Prostate gland (tissue), 2 donors: ENCODE data around the gene BICC1.

ENCODE experiments used
- POLR2A ChIP-seq: fragments of 450-650 bp; IDR thresholded peaks from one replicate; pipeline ENCODE4 v1.6.1; 2016; ENCODE audit warnings: antibody characterized with exemption, mild to moderate bottlenecking
- POLR2AphosphoS5 ChIP-seq: sonication (generic); formaldehyde crosslinking; IDR thresholded peaks from one replicate; pipeline ENCODE4 v1.6.1; 2017; ENCODE audit warnings: antibody characterized with exemption
- TF ChIP-seq, protein P1 (sequence below), 4 experiments: fragments of 200-600 bp in 2 of 4; fragments of 450-650 bp in 2 of 4; sonication (generic) in 2 of 4; IDR thresholded peaks; 1 replicate in 3 of 4; 2 replicates in 1 of 4; pipeline ENCODE4 v1.5.1; 2016 to 2019; ENCODE audit warnings: antibody characterized with exemption in 4 of 4, mild to moderate bottlenecking in 2 of 4, moderate library complexity in 2 of 4

DNA sequence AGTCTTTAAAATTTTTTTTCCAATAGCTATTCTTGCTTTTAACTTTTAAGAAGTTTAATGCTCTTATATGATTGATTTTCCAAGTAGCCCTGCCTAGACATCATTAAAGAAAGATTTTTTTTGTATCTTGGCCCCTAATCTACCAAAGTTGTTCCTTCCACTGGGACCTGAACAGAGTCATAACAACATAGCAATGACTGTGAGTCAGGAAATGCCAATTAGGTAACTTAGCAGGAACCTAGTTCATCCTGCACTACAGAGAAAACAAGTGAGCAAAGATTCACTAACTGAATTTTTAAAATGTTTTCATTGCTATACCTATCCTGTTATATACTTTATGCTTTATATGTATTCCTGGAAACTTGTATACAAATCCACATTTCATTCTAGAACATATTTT lies 284.7 kb downstream of the BICC1 start:
- TF ChIP-seq, protein P1, sequence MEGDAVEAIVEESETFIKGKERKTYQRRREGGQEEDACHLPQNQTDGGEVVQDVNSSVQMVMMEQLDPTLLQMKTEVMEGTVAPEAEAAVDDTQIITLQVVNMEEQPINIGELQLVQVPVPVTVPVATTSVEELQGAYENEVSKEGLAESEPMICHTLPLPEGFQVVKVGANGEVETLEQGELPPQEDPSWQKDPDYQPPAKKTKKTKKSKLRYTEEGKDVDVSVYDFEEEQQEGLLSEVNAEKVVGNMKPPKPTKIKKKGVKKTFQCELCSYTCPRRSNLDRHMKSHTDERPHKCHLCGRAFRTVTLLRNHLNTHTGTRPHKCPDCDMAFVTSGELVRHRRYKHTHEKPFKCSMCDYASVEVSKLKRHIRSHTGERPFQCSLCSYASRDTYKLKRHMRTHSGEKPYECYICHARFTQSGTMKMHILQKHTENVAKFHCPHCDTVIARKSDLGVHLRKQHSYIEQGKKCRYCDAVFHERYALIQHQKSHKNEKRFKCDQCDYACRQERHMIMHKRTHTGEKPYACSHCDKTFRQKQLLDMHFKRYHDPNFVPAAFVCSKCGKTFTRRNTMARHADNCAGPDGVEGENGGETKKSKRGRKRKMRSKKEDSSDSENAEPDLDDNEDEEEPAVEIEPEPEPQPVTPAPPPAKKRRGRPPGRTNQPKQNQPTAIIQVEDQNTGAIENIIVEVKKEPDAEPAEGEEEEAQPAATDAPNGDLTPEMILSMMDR (IDR thresholded peaks at IDR 0.05) = no peak
- TF ChIP-seq POLR2A = no peak
- TF ChIP-seq POLR2AphosphoS5 = no peak
